ENCODE measurements around the gene DCBLD1. TPM values are rescaled to one million over a fixed set of nuclear protein-coding genes. Genes with fewer than 3 reads are reported as not detected.

DCBLD1 gene
- total and polyA plus RNA-seq, 2 of the 13 experiments (the other 11 are each of a cell fraction or from before 2014, with no cell fraction given), result 23.2 to 41.5 TPM

GRCh38 chr6:117508450-117508971 lies 26.0 kb downstream of the DCBLD1 start (continued):
- TF ChIP-seq RERE (CRISPR knock-in tag; IDR thresholded peaks at IDR 0.05; ENCODE audit: low read depth) (no peak), ZMYM4 (CRISPR knock-in tag; IDR thresholded peaks at IDR 0.05) (peak; percentile 70), IRF2 (CRISPR knock-in tag; IDR thresholded peaks at IDR 0.05) (no peak), NFIC (IDR thresholded peaks at IDR 0.05; ENCODE audit: low read length) (no peak), ATF7-NPFF (CRISPR knock-in tag; IDR thresholded peaks at IDR 0.05; ENCODE audit: low read depth) (no peak), ZNF800 (CRISPR knock-in tag; IDR thresholded peaks at IDR 0.05) (no peak)
